Endothelial cell of umbilical vein (primary cell): ENCODE measurements around the gene AIRE. TPM values are rescaled to one million over a fixed set of nuclear protein-coding genes. Genes with fewer than 3 reads are reported as not detected.

Experiments used
- BruUV-seq: library from RNA; stranded (reverse); fragments of 400-500 nt; replicated peaks from 2 replicates; lab custom pipeline; 2021; lab: Mats Ljungman, UMichigan
- CTCF ChIA-PET: fragments of 300-600, 350-600 bp; sonication (Branson Sonifier 250); formaldehyde crosslinking; loops from one replicate; lab custom pipeline; 2021; ENCODE audit warnings: antibody characterized with exemption, inconsistent platforms; lab: Charles Lee
- POLR2A ChIA-PET: fragments of 300-600, 350-600 bp; sonication (Branson Sonifier 250); formaldehyde crosslinking; loops from one replicate; lab custom pipeline; 2021; ENCODE audit warnings: antibody characterized with exemption, inconsistent platforms; lab: Charles Lee
- DNase-seq: peaks from one replicate; pipeline ENCODE4 v3.0.0-alpha.2; 2011; ENCODE audit warnings: low read depth, low spot score
- FAIRE-seq: peaks from 2 replicates; lab custom pipeline; 2011; peaks lifted over from hg19 to GRCh38; lab: Jason Lieb, UNC
- H2AFZ ChIP-seq: 2 replicates; pipeline ENCODE4 v1.6.0; 2012; ENCODE audit warnings: low read depth, low read length, control low read depth, inconsistent platforms
- H3K27ac ChIP-seq: 2 replicates; pipeline ENCODE4 v1.5.1; 2011; ENCODE audit warnings: low read depth, mild to moderate bottlenecking, control low read depth, low read length, moderate library complexity; ENCODE audit not compliant: insufficient read depth
- H3K27me3 ChIP-seq, 2 experiments: 2 replicates each; pipeline versions ENCODE4 v1.6.0 to v1.6.1; 2011; ENCODE audit warnings: low read length in 2 of 2, mixed read lengths in 1 of 2; ENCODE audit not compliant: control insufficient read depth in 2 of 2, insufficient read depth in 2 of 2
- H3K36me3 ChIP-seq, 2 experiments: 2 replicates in 1 of 2; 3 replicates in 1 of 2; pipeline ENCODE4 v1.5.1; 2011; ENCODE audit warnings: low read length in 2 of 2, mild to moderate bottlenecking in 1 of 2, moderate library complexity in 1 of 2; ENCODE audit not compliant: control insufficient read depth in 2 of 2, insufficient read depth in 2 of 2; ENCODE audit errors: extremely low read depth in 1 of 2
- H3K4me1 ChIP-seq: 3 replicates; pipeline ENCODE4 v1.5.1; 2011; ENCODE audit warnings: mild to moderate bottlenecking, low read length; ENCODE audit not compliant: control insufficient read depth, insufficient read depth; ENCODE audit errors: extremely low read depth
- H3K4me2 ChIP-seq: 2 replicates; pipeline ENCODE4 v1.6.1; 2011; ENCODE audit warnings: low read length, control low read depth, mixed read lengths; ENCODE audit not compliant: insufficient read depth
- H3K4me3 ChIP-seq, 3 experiments: fragments of 200-600 bp in 1 of 3; sonication (generic), shearing (Covaris generic) in 1 of 3; replicated peaks in 1 of 3; 2 replicates each; pipeline ENCODE4 v1.5.1; 2011 to 2016; ENCODE audit warnings: control low read depth in 3 of 3, low read length in 3 of 3, mild to moderate bottlenecking in 2 of 3, inconsistent platforms in 1 of 3, low read depth in 1 of 3, moderate library complexity in 1 of 3; ENCODE audit not compliant: insufficient read depth in 1 of 3
- H3K79me2 ChIP-seq: 2 replicates; pipeline ENCODE4 v1.6.0; 2012; ENCODE audit warnings: low read length, inconsistent platforms; ENCODE audit not compliant: control insufficient read depth, insufficient read depth
- H3K9ac ChIP-seq: replicated peaks from 2 replicates; pipeline ENCODE3; 2011; ENCODE audit warnings: low read length, control low read depth; ENCODE audit not compliant: insufficient read depth; ENCODE audit errors: extremely low read depth
- H3K9me1 ChIP-seq: replicated peaks from 3 replicates; pipeline ENCODE4 v1.6.0; 2011; ENCODE audit warnings: mild to moderate bottlenecking, low read length; ENCODE audit not compliant: control insufficient read depth, insufficient read depth; ENCODE audit errors: extremely low read depth
- H3K9me3 ChIP-seq: replicated peaks from 2 replicates; pipeline ENCODE4 v1.5.1; 2012; ENCODE audit warnings: low read length, inconsistent platforms; ENCODE audit not compliant: control insufficient read depth, insufficient read depth
- H4K20me1 ChIP-seq: replicated peaks from 2 replicates; pipeline ENCODE3; 2011; ENCODE audit warnings: mild to moderate bottlenecking, low read length; ENCODE audit not compliant: control insufficient read depth, insufficient read depth; ENCODE audit errors: extremely low read depth
- CTCF ChIP-seq, 2 donors: IDR thresholded peaks; 1 replicate in 1 of 2; 2 replicates in 1 of 2; pipeline ENCODE4 v1.5.1; 2011; ENCODE audit warnings: low read length in 2 of 2, mild to moderate bottlenecking in 2 of 2, moderate library complexity in 2 of 2, control low read depth in 1 of 2, inconsistent platforms in 1 of 2, low read depth in 1 of 2; ENCODE audit not compliant: insufficient read depth in 1 of 2; ENCODE audit errors: extremely low read depth in 1 of 2
- EZH2 ChIP-seq: IDR thresholded peaks from 2 replicates; pipeline ENCODE4 v1.6.1; 2012; ENCODE audit warnings: borderline replicate concordance, low read depth, mild to moderate bottlenecking, moderate library complexity, low read length, inconsistent platforms; ENCODE audit not compliant: severe bottlenecking
- FOS ChIP-seq: IDR thresholded peaks from 2 replicates; pipeline ENCODE4 v1.6.1; 2011; ENCODE audit warnings: mild to moderate bottlenecking, low read length, moderate library complexity, borderline replicate concordance; ENCODE audit not compliant: insufficient read depth
- GATA2 ChIP-seq: IDR thresholded peaks from 2 replicates; pipeline ENCODE4 v1.7.0; 2011; ENCODE audit warnings: low read depth, mild to moderate bottlenecking, moderate library complexity, mixed read lengths, low read length; ENCODE audit not compliant: insufficient read length, insufficient read depth
- JUN ChIP-seq: IDR thresholded peaks from 2 replicates; pipeline ENCODE4 v1.6.1; 2011; ENCODE audit warnings: borderline replicate concordance, low read depth; ENCODE audit not compliant: insufficient read length, insufficient read depth
- MYC ChIP-seq: IDR thresholded peaks from one replicate; pipeline ENCODE4 v1.6.1; 2011; ENCODE audit warnings: mild to moderate bottlenecking, low read depth, low read length
- POLR2A ChIP-seq: IDR thresholded peaks from 2 replicates; pipeline ENCODE4 v1.6.1; 2012; ENCODE audit warnings: low read depth, mild to moderate bottlenecking, control low read depth, low read length
- POLR2AphosphoS5 ChIP-seq: IDR thresholded peaks from 2 replicates; pipeline ENCODE4 v1.6.1; 2012; ENCODE audit warnings: low read depth, mild to moderate bottlenecking, control low read depth, low read length, moderate library complexity; ENCODE audit not compliant: insufficient read depth
- dilution Hi-C: fragments of 300-500 bp; cut with MboI; formaldehyde crosslinking; loops from one replicate; pipeline ENCODE4 v1.15.0; 2019; ENCODE audit warnings: low sequenced_read_pairs; ENCODE audit not compliant: extremely low pct_ligation_motif_present
- intact Hi-C: fragments of 100-400 bp; cut with micrococcal nuclease; formaldehyde crosslinking; loops from one replicate; pipeline ENCODE4 v1.10.0; 2022
- polyA plus RNA-seq, 4 experiments: library from polyadenylated mRNA; depleted of rRNA in 3 of 4; stranded (reverse) in 3 of 4; unstranded in 1 of 4; fragments of >200 nt; gene quantifications; 2 replicates each; pipeline versions ENCODE4 v1.2.1 to v1.2.3, GENCODE V29; 2011 to 2012; ENCODE audit warnings: missing spikeins in 1 of 4
- total RNA-seq: library from RNA; stranded (reverse); gene quantifications from 2 replicates; pipeline ENCODE4 v1.2.3, GENCODE V29; 2021
- TF ChIP-seq, protein P1 (sequence below): IDR thresholded peaks from 2 replicates; pipeline ENCODE4 v1.6.1; 2011; ENCODE audit not compliant: insufficient read depth, insufficient read length

The AIRE gene
- total and polyA plus RNA-seq, 2 donors (not counting 3 experiments of a cell fraction or from before 2014, with no cell fraction given): 0.04 to 0.11 TPM

DNA sequence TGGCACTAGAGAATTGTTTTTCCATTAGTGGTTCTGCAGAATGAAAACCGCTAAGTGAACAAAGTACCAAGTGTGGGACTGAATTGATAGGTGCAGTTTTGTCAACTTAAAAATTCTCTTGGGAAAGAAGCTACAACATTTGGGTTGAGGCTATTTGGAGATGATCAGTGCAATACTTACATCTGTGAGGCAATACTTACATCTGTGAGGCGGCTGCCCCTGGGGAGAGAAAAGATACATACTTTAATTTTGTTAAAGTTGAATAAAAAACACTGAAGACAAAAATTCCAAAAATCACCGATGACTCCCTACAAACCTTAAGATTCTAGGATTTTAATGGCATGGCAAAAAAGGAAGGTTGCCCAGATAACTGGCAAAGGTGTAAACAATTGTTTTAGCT lies 51.8 kb downstream of the AIRE start:
- Histone ChIP-seq H3K9ac (no peak overlapping the region), H3K27me3 (no peaks in the 10 kb centered on the region), H3K4me3 (no peak overlapping the region), H3K4me1 (peaks cover 14% of the 10 kb centered on the region), H2AFZ (no peak overlapping the region), H3K36me3 (no peaks in the 10 kb centered on the region), H4K20me1 (no peaks in the 10 kb centered on the region), H3K9me1 (no peaks in the 10 kb centered on the region), H3K9me3 (no peaks in the 10 kb centered on the region), H3K27ac (no peak overlapping the region), H3K4me2 (no peak overlapping the region), H3K79me2 (no peaks in the 10 kb centered on the region)
- dilution Hi-C loops (no loop called here), intact Hi-C loops (no loop called here)
- TF ChIP-seq CTCF (IDR thresholded peaks at IDR 0.05; ENCODE audit: extremely low read depth in 1 of 2, insufficient read depth in 1 of 2, low read depth in 1 of 2, low read length in 2 of 2): no peak
- TF ChIP-seq GATA2: no peak
- TF ChIP-seq POLR2AphosphoS5: no peak
- TF ChIP-seq, protein P1, sequence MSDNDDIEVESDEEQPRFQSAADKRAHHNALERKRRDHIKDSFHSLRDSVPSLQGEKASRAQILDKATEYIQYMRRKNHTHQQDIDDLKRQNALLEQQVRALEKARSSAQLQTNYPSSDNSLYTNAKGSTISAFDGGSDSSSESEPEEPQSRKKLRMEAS: no peak
- TF ChIP-seq FOS: no peak
- TF ChIP-seq POLR2A: no peak
- TF ChIP-seq EZH2: no peak
- TF ChIP-seq MYC: no peak
- TF ChIP-seq JUN: no peak
- DNase-seq: no peak
- no peak for FAIRE-seq
- ChIA-PET POLR2A (no interaction called here), CTCF (interaction anchor here (2.5 kb wide), 1 partner anchor 33 kb away, joined by 7 read pairs; no protein-coding TSS in a partner anchor)
- no TSS peak for BruUV-seq
